PC-3 (cell line): Measurements from ENCODE around the gene ACAP2. TPM values are rescaled to one million over a fixed set of nuclear protein-coding genes. Genes with fewer than 3 reads are reported as not detected.

Experiments
- ATAC-seq: fragments of 200-7000 bp; cut with Tn5 transposase; 2 replicates; pipeline ENCODE4 v1.9.1; 2020; ENCODE audit warnings: mild to moderate bottlenecking, moderate library complexity
- BruUV-seq: library from RNA; stranded (reverse); fragments of 400-500 nt; replicated peaks from 2 replicates; lab custom pipeline; 2021; lab: Mats Ljungman, UMichigan
- CTCF ChIA-PET: fragments of 300-600 bp; sonication (Branson Sonifier 250); formaldehyde crosslinking; loops from one replicate; lab custom pipeline; 2022; ENCODE audit warnings: antibody characterized with exemption; lab: Charles Lee
- POLR2A ChIA-PET: fragments of 300-600 bp; sonication (Branson Sonifier 250); formaldehyde crosslinking; loops from one replicate; lab custom pipeline; 2022; ENCODE audit warnings: antibody characterized with exemption; ENCODE audit not compliant: unreplicated experiment; lab: Charles Lee
- DNase-seq: peaks from one replicate; pipeline ENCODE4 v3.0.0-alpha.2; 2015
- H2AFZ ChIP-seq: fragments of 300-600 bp; sonication (generic); 2 replicates; pipeline ENCODE4 v1.6.0; 2016; ENCODE audit warnings: antibody characterized with exemption, low read length
- H3F3A ChIP-seq: fragments of 300-600 bp; sonication (generic); one replicate; pipeline ENCODE4 v1.6.0; 2017; ENCODE audit warnings: antibody characterized with exemption, low read length, control low read depth, mild to moderate bottlenecking; ENCODE audit not compliant: unreplicated experiment
- H3K27ac ChIP-seq: fragments of 300-600 bp; sonication (generic); 2 replicates; pipeline ENCODE4 v1.5.1; 2016; ENCODE audit warnings: mild to moderate bottlenecking, low read length
- H3K27me3 ChIP-seq: fragments of 300-600 bp; sonication (generic); 2 replicates; pipeline ENCODE4 v1.6.1; 2016; ENCODE audit warnings: low read length, mixed read lengths
- H3K36me3 ChIP-seq: fragments of 300-600 bp; sonication (generic); 2 replicates; pipeline ENCODE4 v1.6.1; 2016; ENCODE audit warnings: low read depth, mixed run types, low read length, mixed read lengths
- H3K4me1 ChIP-seq: fragments of 300-600 bp; sonication (generic); 2 replicates; pipeline ENCODE4 v1.5.1; 2016; ENCODE audit warnings: low read length; ENCODE audit not compliant: insufficient read depth
- H3K4me2 ChIP-seq: fragments of 300-600 bp; sonication (generic); 2 replicates; pipeline ENCODE4 v1.6.0; 2016; ENCODE audit warnings: low read length
- H3K4me3 ChIP-seq: fragments of 300-600 bp; sonication (generic); 2 replicates; pipeline ENCODE4 v1.5.1; 2016; ENCODE audit warnings: mild to moderate bottlenecking, low read length, mixed read lengths
- H3K79me2 ChIP-seq: fragments of 300-600 bp; sonication (generic); 2 replicates; pipeline ENCODE4 v1.6.1; 2017; ENCODE audit warnings: low read length, mixed read lengths
- H3K9ac ChIP-seq: fragments of 300-600 bp; sonication (generic); 2 replicates; pipeline ENCODE4 v1.6.0; 2016; ENCODE audit warnings: mild to moderate bottlenecking, low read length
- H3K9me2 ChIP-seq: fragments of 300-600 bp; sonication (generic); replicated peaks from 2 replicates; pipeline ENCODE4 v1.6.1; 2016; ENCODE audit warnings: mixed run types, low read length, mixed read lengths
- H3K9me3 ChIP-seq: fragments of 300-600 bp; sonication (generic); 2 replicates; pipeline ENCODE4 v1.6.1; 2016; ENCODE audit warnings: low read length, mixed read lengths
- H4K20me1 ChIP-seq: fragments of 300-600 bp; sonication (generic); 2 replicates; pipeline ENCODE4 v1.6.1; 2016; ENCODE audit warnings: low read length, mixed read lengths
- EZH2 ChIP-seq: fragments of 300-600 bp; sonication (generic); IDR thresholded peaks from one replicate; pipeline ENCODE4 v1.6.1; 2017; ENCODE audit warnings: antibody characterized with exemption, mild to moderate bottlenecking, low read length; ENCODE audit not compliant: unreplicated experiment
- EZH2phosphoT487 ChIP-seq: fragments of 300-600 bp; sonication (generic); IDR thresholded peaks from 2 replicates; pipeline ENCODE4 v1.6.1; 2018; ENCODE audit warnings: mild to moderate bottlenecking, antibody characterized with exemption, low read length, borderline replicate concordance
- intact Hi-C: fragments of 100-400 bp; cut with micrococcal nuclease; formaldehyde crosslinking; loops from 2 replicates; pipeline ENCODE4 v1.9.0; 2023
- total RNA-seq: library from RNA; depleted of rRNA; stranded (reverse); fragments of >200 nt; gene quantifications from 2 replicates; pipeline ENCODE4 v1.2.3, GENCODE V29; 2014
- TF ChIP-seq, protein P1 (sequence below): fragments of 300-600 bp; sonication (generic); conservative IDR thresholded peaks from 2 replicates; pipeline ENCODE4 v1.5.1; 2017; ENCODE audit warnings: antibody characterized with exemption, low read depth, mild to moderate bottlenecking, low read length

The ACAP2 gene
- total RNA-seq, 1 experiment from 2014 or later = 33.5 TPM

DNA sequence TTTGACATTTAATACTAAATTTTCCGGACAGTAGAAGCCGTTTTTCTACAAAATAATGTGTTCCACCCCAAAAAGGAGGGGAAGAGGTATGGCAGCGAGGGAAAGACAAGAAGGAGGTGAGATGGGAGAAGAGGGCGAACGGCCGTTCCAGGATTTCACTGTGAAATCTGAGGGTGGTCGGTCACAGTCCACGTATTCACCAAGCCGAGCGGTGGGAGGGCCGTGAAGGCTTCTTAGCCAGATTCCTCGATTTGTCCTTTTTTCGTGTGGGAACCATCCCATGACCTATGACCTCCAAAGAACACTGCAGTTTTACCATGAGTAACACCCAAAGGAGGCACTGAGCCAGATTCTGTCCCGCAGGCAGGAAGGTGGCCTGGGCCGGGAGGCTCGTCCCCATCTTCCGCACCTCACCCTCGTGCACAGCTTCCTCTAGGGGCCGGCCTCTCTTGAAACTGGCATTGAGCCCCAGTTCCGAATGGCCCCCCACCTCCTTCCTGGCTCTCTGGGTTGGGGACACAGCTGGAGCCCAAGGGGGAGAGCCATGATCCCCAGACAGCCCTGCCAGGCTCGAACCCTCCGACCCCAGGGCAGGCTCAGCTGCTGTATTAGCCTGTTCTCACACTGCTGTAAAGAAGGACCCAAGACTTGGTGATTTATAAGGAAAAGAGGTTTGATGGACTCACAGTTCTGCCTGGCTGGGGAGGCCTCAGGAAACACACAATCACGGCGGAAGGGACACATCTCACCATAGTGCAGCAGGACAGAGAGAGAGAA is 195.5 kb downstream of the ACAP2 start:
- intact Hi-C loops = no loop called here
- CTCF ChIA-PET = no interaction called here
- Histone ChIP-seq H3K79me2 (peaks cover 13% of the 10 kb centered on the region; the same call in 1 of the 2 replicates), H3K9me3 (no peaks in the 10 kb centered on the region), H3K9me2 (no peaks in the 10 kb centered on the region), H3K36me3 (no peaks in the 10 kb centered on the region), H3K9ac (no peak overlapping the region), H4K20me1 (no peaks in the 10 kb centered on the region), H3K27ac (no peak overlapping the region), H2AFZ (no peak overlapping the region), H3K27me3 (no peaks in the 10 kb centered on the region), H3K4me1 (no peaks in the 10 kb centered on the region), H3K4me3 (no peak overlapping the region), H3K4me2 (no peak overlapping the region), H3F3A (no peaks in the 10 kb centered on the region)
- no peak for ATAC-seq
- DNase-seq = no peak
- BruUV-seq = no TSS peak
- POLR2A ChIA-PET = no interaction called here
- TF ChIP-seq, protein P1, sequence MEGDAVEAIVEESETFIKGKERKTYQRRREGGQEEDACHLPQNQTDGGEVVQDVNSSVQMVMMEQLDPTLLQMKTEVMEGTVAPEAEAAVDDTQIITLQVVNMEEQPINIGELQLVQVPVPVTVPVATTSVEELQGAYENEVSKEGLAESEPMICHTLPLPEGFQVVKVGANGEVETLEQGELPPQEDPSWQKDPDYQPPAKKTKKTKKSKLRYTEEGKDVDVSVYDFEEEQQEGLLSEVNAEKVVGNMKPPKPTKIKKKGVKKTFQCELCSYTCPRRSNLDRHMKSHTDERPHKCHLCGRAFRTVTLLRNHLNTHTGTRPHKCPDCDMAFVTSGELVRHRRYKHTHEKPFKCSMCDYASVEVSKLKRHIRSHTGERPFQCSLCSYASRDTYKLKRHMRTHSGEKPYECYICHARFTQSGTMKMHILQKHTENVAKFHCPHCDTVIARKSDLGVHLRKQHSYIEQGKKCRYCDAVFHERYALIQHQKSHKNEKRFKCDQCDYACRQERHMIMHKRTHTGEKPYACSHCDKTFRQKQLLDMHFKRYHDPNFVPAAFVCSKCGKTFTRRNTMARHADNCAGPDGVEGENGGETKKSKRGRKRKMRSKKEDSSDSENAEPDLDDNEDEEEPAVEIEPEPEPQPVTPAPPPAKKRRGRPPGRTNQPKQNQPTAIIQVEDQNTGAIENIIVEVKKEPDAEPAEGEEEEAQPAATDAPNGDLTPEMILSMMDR = no peak
- TF ChIP-seq EZH2phosphoT487 (no peak), EZH2 (no peak)

DNA sequence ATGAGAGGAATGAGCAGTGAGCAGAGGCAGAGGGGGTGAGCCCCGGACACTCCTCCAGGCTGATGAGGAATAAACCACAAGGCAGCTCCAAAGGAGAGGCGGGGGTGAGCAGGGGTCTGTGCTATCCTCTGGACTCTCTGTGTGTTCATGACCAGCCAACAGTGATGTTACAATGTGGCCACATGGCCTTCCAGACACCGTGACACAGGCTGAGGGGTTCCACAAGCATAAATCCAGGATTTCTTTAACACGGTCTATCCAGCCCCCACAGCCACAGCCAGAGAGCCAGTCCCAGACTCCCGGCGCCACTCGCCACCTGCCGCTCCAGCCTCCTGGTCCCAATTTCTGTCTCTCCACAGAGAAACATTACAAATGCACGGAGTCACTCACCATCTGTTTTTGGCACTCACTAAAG is 196.2 kb downstream of the ACAP2 start:
- TF ChIP-seq EZH2 = no peak
- TF ChIP-seq, protein P1 = no peak
- no peak for TF ChIP-seq EZH2phosphoT487
- CTCF ChIA-PET = no interaction called here
- no peaks in the 10 kb centered on the region for H3K4me1 ChIP-seq
- POLR2A ChIA-PET = no interaction called here
- no peak overlapping the region for H3K9ac ChIP-seq
- peaks cover 8% of the 10 kb centered on the region; the same call in 1 of the 2 replicates for H3K79me2 ChIP-seq
- no peak for ATAC-seq
- DNase-seq = no peak
- intact Hi-C loops = no loop called here
- no peaks in the 10 kb centered on the region for H4K20me1 ChIP-seq
- H2AFZ ChIP-seq = no peak overlapping the region
- H3K36me3 ChIP-seq = no peaks in the 10 kb centered on the region
- no TSS peak for BruUV-seq
- H3K27me3 ChIP-seq = no peaks in the 10 kb centered on the region
- no peak overlapping the region for H3K4me3 ChIP-seq
- no peak overlapping the region for H3K27ac ChIP-seq
- no peak overlapping the region for H3K4me2 ChIP-seq
- H3F3A ChIP-seq = no peaks in the 10 kb centered on the region
- H3K9me3 ChIP-seq = no peaks in the 10 kb centered on the region
- H3K9me2 ChIP-seq = no peaks in the 10 kb centered on the region

DNA sequence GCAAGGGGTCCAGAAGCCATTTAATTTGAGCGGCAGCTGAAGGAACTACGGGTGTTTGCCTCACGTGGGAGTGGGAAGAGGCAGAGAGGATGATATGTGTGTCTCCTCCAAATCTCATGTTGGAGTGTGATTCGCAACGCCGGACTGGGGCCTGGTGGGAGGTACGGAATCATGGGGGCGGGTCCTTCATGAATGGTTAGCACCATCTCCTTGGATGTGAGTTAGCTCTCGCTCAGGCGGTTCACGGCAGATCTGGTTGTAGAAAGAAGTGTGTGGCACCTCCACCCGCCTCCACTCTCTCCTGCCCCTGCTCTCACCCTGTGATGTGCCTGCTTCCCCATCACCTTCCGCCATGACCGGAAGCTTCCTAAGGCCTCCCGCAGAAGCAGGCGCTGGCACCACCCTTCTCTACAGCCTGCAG is 197.3 kb downstream of the ACAP2 start:
- DNase-seq = no peak
- ChIA-PET POLR2A (no interaction called here), CTCF (no interaction called here)

More for the DNA sequence above, 197.3 kb downstream of the ACAP2 start:
- no peak overlapping the region for H3K9ac ChIP-seq
- no peaks in the 10 kb centered on the region for H3K4me1 ChIP-seq
- ATAC-seq = no peak
- intact Hi-C loops = no loop called here
- H3K9me2 ChIP-seq = no peaks in the 10 kb centered on the region
- H3K79me2 ChIP-seq = peaks cover 6% of the 10 kb centered on the region; the same call in 1 of the 2 replicates
- no peaks in the 10 kb centered on the region for H3K27me3 ChIP-seq
- BruUV-seq = no TSS peak
- H4K20me1 ChIP-seq = no peaks in the 10 kb centered on the region
- H3F3A ChIP-seq = no peaks in the 10 kb centered on the region
- no peaks in the 10 kb centered on the region for H3K36me3 ChIP-seq
- H2AFZ ChIP-seq = no peak overlapping the region
- no peak overlapping the region for H3K4me3 ChIP-seq
- H3K27ac ChIP-seq = no peak overlapping the region
- no peak overlapping the region for H3K4me2 ChIP-seq
- no peak for TF ChIP-seq EZH2
- TF ChIP-seq, protein P1 = no peak
- H3K9me3 ChIP-seq = no peaks in the 10 kb centered on the region
